Stimulated activated CD4-positive, alpha-beta T cell treated with anti-CD3 and anti-CD28 coated beads, TNF-alpha, amount 100 ng/mL, for 4 hours (primary cell): ENCODE results near the gene CTNNA2.

Experiments
- DNase-seq, 3 experiments: peaks; one replicate each; pipeline ENCODE4 v3.0.0-alpha.2; 2020; ENCODE audit warnings: low read depth in 3 of 3

The CTNNA2 gene

DNA sequence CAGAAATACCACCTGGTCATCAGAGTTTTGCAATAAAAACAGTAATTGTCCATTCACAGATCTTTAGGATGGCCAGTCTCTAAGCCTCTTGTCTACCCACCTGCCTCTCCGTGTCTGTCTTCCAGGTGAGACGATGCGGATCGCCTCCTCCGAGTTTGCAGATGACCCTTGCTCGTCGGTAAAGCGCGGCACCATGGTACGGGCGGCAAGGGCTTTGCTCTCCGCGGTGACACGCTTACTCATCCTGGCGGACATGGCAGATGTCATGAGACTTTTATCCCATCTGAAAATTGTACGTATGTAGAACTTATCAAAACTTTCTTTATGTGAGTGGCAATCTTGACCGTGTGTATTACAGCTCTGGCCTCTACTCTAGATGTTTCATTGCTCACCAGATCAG, 345.0 kb downstream of the CTNNA2 start:
- no peak for DNase-seq

DNA sequence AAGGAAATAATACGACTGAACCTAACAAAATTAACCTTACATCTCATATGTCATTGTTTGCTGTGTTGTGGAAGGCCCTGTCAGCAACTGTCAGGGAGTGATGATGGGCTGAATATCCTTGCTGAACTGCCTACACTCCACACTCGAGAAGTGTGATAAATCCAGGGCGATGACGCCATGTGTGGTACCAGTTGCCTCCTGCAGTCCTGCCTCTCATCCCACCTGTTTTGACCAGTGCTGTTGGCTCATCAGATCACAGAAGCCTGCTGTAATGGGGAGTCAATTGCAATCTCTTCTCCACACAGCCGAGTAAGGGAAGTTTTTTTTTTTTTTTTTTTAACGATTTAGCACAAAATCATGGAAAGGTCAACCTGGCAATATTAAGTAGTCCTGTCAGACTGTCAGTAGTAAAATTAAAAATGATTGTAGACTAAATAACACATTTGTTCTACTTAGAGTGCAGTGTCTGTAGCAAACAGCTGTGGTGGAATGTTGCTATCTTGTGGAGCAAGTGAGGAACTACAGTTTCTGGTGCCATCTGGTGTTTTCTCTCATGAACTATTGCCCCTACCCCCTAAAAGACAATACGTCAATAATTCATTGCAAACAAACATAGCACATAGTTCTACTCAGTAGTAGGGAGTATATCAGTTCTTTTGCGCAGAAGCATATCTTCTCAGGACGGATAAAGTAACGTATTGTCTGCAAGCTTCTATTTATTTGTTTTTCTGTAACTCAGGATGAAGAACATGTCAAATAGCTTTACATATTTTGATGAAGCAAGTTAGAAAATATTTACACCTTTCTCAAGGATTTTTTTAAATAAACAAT, 347.6 kb downstream of the CTNNA2 start:
- no peak for DNase-seq

DNA sequence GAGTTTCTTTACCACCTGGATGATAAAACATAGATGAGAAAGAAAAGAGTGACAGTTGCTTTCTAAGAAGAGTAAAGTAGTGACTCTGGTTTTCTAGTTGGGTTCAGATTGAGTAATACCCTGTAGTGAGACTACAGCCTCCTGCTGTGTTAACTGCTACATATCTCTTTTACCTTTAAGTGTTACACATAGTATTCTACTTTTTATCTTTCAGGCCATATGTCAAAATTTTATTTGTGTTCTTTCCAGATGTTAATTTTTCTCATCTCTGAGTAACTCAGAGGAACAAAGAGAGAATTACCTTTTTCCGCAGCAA, 348.2 kb downstream of the CTNNA2 start:
- DNase-seq: no peak

DNA sequence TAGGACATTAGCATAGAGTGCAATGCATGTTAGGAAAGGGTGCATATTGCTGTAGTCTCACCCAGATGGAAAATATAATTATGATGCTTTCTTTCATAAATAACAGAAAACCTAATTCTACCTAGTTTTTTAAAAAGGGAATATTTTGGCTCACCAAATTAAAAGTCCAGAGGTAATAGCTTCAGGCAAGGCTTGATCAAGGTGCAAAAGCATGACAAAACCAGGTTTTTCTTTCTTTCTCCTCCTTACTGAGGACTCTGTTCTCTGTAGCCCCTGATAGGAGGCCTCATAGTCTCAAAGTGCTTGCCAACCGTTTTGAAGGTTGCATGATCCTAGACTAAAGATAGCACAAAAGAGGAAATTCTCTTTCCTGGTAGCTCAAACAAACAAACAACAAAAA, 349.9 kb downstream of the CTNNA2 start:
- DNase-seq: no peak

DNA sequence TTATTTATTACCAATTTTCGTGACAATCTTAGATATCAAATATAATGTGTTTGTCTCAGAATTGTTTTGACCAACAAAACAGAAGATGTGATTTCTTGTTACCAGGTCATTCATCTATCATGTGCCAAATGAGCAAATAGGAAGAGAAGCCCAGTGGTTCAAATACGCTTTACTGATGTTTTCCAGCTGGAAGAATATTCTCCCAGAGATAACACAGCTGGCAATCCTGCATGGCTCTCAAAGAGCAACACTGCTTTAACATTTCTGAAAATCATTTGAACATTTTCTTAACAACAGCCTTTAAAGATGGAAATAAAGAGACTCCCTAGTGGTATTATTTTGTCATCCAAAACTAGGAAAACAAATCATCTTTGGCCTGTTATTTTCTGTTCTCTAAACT, 359.8 kb downstream of the CTNNA2 start:
- DNase-seq: no peak

DNA sequence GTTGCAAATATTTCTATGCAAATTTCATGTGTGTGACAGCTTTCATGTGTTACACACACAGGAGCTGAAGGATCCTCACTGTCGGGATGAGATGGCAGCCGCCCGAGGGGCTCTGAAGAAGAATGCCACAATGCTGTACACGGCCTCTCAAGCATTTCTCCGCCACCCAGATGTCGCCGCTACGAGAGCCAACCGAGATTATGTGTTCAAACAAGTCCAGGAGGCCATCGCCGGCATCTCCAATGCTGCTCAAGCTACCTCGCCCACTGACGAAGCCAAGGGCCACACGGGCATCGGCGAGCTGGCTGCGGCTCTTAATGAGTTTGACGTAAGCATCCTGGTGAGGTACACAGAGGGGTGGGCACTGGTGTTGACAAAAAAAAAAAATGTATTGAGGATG, 361.2 kb downstream of the CTNNA2 start:
- no peak for DNase-seq

DNA sequence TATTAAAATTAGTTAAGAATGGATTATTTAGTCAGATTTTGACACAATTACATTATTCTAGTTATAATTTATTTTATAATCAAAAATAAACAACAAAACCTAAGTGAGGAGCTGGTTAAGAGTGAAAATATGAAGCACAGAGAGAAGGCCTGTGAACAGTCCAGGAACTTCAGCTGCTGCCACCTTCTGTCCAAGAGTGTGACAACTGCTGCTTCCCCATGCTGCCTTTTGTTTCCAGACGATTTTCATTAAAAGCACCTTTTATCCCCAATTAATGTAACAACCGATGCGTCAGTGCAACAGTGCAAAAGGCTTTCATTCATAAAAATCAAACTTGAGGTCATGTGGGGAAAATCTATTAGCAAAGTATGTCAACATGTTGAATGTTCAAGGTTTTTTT, 363.6 kb downstream of the CTNNA2 start:
- no peak for DNase-seq

DNA sequence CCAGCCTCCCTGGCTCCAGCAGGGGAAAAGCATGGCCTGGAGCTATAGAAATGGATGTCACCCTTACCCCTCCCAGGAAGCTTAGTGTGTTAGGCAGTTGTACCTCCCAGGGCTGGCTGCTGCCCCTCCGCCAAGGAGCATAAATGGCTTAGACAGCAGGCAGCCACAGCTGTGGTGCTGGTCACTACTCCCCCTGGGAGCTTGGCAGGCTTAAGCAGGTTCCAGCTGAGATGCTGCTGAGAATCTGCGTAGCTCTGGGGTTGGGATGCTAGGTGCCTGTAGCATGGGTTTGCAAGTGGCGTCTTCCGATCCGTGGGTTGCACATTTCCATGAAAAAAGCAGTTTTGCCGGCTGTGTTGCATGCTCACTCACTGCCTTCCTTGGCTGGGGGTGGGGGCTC, 369.7 kb downstream of the CTNNA2 start:
- no peak for DNase-seq

DNA sequence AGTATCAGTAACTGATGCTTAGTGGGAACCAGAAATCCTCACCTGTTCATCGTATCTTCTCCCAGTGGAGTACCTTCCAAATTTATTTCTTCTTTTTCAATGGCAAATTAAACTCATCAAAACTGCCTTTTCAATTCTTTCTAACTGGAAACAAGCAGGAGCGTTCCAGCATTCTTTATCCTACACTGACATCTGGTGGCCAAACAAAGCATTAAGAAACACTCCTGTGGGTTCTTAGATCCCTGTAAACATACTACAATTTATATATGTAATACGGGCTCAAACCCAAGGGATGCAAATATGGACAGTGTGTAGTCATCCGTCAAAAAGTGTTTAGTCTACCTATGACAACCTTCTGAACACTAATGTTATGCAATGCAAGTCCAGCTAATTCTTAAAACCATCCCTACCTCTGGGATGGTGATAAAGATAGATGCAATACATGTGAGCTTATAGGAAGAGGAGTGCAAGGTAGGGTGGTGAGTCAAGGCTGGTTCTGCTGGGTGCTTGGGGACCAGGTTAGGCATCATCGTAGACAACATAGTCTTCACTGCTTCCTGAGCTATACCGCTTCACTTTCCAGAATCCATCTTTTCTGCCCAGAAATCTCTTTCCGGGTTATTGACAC, 375.0 kb downstream of the CTNNA2 start:
- DNase-seq: no peak

DNA sequence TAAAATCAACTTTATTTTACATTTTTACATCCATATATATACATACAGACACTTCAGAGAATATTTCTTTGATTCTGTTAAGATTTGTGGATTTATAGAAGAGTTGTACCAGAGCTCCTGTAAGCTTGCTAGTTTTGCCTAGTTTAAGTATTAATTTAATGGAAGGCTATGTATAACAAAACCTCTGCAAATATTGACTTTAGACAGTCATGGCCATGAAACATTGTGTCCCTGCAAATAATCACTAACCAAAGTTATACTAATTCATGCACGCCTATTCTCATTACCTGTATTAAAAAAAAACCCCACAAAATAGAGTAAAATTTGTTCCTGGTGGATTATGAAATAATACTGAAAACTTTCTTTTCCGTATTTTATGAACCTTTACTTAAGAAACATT, 379.3 kb downstream of the CTNNA2 start:
- DNase-seq: no peak

DNA sequence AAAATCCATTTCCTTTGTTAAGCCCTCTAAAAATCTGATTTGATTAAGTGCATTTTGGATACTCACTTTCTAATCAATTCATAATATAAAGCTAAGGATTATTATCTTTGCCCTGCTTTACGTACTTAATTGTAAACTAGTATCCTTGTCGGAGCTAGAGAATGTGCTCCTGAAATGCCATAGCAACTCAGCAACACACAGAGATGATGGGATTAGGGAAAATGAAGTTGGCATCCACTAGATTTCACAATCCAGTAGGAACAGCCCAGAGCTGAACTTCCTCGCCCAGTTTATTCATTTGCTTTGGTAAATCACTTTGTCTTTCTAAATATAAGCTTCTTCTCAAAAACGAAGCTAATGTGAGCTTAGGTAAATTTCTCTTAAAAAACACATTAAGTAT, 386.3 kb downstream of the CTNNA2 start:
- DNase-seq: no peak

DNA sequence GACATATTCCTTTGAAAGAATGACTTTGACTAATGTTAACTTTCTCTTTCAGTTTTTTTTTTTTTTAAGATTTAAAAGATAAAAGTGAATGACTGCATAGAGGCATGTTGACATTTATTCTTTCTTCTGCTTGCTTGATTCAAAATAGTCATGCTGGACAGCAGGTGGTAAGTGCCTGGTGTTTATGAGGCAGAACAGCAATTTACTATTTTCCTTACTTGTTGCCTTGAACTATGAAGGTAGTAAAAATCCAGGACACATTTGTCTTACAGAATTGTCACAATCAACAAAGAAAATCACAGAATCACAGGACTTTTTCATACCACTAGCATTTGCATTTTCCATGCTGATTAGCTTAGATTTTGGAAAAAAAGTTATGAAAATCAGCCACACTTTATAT, 388.3 kb downstream of the CTNNA2 start:
- no peak for DNase-seq

DNA sequence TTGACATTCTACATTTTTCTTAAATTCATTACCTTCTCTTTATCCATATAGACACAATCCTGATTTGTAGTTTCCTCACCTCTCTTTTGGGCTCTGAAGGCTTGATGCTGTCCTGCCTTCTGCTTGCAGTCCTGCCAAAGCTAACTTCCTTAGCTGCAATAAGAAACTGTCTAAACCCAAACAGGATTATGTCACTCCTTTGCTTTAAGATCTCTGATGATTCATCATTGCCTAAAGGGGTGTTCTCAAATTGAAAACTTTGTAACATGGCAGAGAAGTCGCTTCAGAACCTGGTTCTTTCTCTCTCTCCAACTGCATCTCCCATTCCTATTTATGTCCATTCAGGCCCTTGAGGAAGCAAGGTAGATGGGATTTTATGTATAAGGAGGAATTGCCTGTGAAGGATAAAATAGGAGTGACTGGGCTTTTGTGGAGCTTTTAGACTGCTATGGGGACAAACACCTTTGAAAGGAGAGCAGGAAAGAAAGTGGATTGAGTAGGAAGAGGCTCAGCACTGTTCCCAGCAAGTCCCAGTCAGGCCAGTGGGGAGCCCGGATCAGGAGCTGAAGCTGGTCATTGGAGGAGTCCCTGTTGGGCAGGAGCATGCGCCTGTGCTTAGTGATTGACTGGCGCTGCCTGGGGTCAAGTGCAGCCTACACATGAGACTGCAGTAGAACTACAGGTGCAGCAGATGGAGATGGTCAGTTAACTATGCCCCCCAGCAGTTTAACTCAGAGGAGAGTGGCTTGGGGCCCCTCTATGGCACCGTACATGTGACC, 390.6 kb downstream of the CTNNA2 start:
- no peak for DNase-seq

DNA sequence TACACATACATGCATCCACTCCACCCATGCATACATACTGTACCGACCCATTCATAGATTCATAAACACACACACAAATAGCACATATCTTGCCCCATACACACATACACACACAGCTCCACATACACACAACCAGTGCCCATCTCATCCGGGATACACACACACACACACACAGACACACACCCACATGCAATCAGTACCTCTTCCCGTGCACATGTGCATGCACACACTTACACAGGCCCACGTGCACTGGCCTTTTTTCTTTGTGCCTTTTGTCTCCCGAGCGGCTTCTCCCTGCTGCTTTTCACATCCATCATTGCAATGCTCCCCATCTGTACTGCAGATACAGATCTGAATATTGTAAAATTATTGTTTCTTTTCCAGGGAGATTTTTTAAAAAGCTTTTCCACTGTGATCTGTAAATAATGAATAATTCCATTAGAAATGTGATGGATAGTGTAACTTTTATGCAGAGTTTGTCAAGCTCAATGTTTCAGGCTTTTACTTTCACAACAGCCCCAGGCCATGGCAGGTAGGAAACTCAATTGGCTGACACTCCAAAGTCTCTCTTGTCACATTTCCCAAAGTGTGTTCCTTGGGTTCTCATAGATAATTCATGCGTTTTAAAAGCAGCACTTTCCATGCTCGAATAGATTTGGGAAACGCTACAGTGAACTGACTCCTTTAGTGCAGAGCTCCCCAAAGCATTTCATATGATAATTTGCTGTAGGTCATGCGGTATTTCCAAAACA, 393.5 kb downstream of the CTNNA2 start:
- no peak for DNase-seq

DNA sequence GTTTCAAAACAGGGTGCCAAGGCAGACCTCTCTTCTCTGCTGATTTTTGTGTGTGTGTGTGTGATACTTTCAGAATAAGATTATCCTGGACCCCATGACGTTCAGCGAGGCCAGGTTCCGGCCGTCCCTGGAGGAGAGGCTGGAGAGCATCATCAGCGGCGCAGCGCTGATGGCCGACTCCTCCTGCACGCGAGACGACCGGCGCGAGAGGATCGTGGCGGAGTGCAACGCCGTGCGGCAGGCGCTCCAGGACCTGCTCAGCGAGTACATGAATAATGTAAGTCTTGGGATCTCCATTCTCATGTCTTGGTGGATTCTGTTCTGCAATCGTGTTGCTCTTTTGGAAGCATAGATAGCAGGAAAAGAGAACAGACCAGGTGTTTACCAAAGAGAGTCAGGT, 396.7 kb downstream of the CTNNA2 start:
- DNase-seq: no peak

DNA sequence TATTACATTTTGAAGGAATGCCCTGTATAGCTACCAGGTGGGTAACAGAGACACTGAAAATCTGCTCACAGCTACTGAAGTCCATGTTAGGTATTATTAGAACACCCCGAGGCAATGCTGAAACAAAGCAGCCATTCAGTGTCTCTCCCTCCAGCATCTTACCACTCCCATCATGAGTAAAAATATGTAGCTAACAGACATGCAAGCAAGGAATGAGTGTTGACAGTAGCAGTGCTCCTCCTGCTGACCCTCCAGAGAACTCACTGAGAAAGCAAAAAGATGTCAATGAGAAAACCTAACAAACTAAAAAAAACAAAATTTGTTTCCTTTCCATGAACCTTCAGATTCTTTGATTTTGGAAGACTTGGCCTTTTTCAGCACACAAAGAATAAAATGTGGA, 397.8 kb downstream of the CTNNA2 start:
- no peak for DNase-seq

DNA sequence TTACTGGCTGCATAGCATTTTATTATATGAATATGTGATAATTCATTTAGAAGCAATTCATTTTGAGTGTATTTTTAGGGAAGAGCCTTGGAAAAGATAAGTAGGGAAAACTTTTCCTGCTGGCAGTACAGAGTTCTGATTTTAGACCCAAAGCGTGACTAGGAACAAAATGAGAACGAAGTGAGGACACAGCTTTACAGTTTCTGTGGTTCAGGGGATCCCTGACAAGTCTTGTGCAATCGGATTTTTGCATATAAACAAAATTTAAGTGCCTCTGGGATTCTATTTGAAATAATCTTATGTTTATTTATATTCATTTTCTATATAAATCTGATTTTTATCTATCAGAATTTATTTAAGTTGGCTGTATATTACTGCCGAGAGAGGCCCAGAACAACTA, 402.6 kb downstream of the CTNNA2 start:
- no peak for DNase-seq

DNA sequence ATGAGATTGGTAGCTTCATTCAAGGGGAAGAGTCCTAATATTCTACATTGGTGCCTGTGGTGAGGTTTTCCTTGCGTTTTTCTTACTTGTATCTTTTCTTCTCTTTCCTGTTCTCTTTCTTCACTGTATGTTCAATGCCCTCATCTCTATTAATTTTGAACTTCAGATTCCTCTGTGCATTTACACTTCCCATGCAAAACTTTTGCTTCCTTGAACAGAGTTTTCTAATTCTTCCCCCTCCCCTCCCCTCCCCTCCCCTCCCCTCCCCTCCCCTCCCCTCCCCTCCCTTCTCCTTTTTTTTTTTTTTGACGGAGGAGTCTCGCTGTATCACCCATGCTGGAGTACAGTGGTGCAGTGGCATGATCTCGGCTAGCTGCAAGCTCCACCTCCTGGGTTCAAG, 403.4 kb downstream of the CTNNA2 start:
- no peak for DNase-seq

DNA sequence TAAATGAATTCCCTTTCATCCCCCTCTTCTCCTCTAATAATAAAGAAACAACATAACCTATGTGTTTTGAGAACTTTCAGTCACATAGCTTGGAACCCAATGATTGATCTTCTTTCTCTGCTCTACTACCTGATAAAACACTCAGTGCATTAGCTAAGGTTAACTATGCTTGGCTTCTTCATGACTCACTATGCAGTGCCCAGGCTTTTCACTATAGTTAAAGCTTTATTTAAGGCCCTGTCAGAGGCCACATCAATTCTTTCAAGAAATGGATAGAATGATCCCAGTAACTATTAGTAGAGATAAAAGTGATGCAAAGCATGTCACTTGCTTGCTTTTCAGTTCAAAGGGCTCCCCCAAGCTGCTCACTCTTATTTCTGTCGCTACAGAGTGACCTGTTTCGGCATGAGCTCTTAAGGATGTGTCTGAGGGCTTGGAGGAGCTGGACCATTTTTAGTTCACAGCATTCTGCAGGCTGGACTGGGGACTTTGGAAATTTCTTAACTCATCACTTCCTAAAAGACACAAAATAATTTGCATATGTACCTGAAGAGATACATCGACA, 407.7 kb downstream of the CTNNA2 start:
- no peak for DNase-seq

DNA sequence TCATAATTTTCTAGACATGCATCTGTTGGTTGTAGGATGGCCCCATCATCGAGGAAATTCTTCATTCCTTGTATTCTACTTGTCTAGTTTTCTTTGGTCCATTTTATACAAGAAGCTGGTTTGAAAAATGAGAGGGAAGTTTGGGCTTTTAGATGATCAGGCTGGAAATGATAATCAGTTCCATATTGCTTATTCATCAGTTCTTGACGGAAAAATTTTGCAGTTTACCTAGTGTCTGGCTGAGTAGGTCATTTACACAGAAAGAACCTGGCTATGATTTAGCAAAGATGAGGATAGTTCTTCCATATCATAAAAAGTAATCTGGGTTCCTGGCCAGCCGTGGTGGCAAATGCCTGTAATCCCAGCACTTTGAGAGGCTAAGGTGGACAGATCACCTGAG, 416.8 kb downstream of the CTNNA2 start:
- no peak for DNase-seq

DNA sequence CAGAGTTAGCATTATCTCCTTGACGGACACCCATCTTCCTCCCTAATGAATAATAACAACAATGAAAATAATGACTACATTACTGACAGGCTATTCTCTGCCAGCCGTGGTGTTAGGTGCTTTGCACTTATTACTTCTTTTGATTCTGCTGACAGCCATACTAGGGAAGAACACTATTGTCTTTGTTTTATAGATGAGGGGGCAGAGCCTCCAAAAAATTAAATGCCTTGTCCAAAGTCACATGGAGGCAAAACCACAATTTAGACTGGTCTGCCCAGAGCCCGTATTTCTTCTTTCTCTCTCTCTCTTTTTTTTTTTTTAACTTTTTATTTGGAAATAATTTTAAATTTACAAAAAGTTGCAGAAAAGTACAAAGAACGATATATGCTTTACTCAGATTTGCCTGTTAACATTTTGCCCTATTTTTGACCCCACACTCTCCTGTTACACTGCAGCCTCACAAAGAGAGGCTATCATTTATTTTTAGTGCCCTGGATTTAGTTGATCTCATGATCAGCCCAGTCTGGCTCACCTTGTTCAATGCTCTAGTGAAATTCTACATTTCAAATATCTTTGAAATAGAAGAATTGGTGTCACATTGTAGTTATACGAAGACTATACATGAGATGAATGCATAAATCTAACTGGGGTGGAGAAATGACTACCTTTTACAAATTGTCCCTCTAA, 422.3 kb downstream of the CTNNA2 start:
- DNase-seq: no peak
